Adipocyte (in vitro differentiated cells): ENCODE measurements around the gene SDC4.

Source experiments
- DNase-seq: peaks from one replicate; pipeline ENCODE4 v3.0.0-alpha.2; 2015; ENCODE audit warnings: low read depth
- H3K27me3 ChIP-seq: replicated peaks from 2 replicates; pipeline ENCODE4 v1.7.0; 2013; ENCODE audit warnings: mild to moderate bottlenecking, low read length, moderate library complexity; ENCODE audit not compliant: control insufficient read depth, insufficient read depth
- H3K36me3 ChIP-seq: 2 replicates; pipeline ENCODE4 v1.7.0; 2013; ENCODE audit warnings: low read length, mild to moderate bottlenecking, moderate library complexity; ENCODE audit not compliant: control insufficient read depth, insufficient read depth, severe bottlenecking
- H3K4me1 ChIP-seq: 2 replicates; pipeline ENCODE4 v1.7.0; 2013; ENCODE audit warnings: mild to moderate bottlenecking, low read length, moderate library complexity; ENCODE audit not compliant: control insufficient read depth, insufficient read depth
- H3K4me3 ChIP-seq: 2 replicates; pipeline ENCODE4 v1.7.0; 2013; ENCODE audit warnings: mild to moderate bottlenecking, low read length, moderate library complexity
- H3K9ac ChIP-seq: 2 replicates; pipeline ENCODE4 v1.7.0; 2013; ENCODE audit warnings: mild to moderate bottlenecking, low read length, moderate library complexity
- H3K9me3 ChIP-seq: 2 replicates; pipeline ENCODE4 v1.7.0; 2013; ENCODE audit warnings: mild to moderate bottlenecking, low read length, moderate library complexity; ENCODE audit not compliant: control insufficient read depth

Gene SDC4

DNA sequence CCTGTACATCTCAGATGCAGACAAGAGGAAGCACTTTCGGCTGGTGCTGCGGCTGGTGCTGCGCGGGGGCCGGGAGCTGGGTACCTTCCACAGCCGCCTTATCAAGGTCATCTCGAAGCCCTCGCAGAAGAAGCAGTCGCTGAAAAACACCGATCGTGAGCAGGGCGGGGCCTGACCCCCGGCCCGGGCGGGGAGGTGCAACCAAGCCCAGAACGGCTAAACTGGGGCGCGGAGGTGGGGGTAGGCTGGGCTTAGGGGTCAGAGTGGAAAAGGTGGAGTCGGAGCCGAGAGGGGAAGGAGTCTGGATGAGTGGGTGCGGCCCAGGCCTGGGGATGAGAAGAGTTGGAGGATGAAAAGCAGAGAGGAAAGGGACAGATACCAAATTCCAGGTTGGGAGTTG, 36.0 kb downstream of the SDC4 start:
- Histone ChIP-seq H3K9me3 (no peaks in the 10 kb centered on the region), H3K4me1 (no peaks in the 10 kb centered on the region), H3K4me3 (no peak overlapping the region), H3K9ac (no peak overlapping the region), H3K27me3 (peaks cover 54% of the 10 kb centered on the region), H3K36me3 (no peaks in the 10 kb centered on the region)
- DNase-seq = no peak

GRCh38 chr20:45311589-45312211, 36.5 kb downstream of the SDC4 start:
- no peaks in the 10 kb centered on the region for H3K4me1 ChIP-seq
- no peak overlapping the region for H3K9ac ChIP-seq
- no peaks in the 10 kb centered on the region for H3K36me3 ChIP-seq
- H3K9me3 ChIP-seq = no peaks in the 10 kb centered on the region
- DNase-seq = peak; percentile 76
- H3K4me3 ChIP-seq = no peak overlapping the region
- peaks cover 52% of the 10 kb centered on the region for H3K27me3 ChIP-seq

DNA sequence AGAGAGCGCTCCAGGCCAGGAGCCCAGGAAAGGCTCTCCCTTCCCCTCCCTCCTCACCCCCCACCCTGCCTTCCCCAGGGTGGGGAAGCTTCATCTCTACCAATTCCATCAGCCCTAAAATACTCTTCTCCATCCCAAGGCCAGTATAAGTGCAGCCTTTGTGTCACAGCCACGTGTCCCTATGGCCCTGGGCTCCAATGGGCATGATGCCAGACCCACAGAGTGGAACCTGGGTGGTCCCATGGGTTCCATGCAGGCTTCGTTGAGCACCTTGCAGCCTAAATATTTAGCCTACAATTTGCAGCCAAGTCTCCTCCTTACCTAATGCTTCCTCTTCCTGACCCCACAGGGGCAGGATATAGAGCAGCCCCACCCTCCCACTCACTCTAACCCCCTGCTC, 39.1 kb downstream of the SDC4 start:
- Histone ChIP-seq H3K9ac (no peak overlapping the region), H3K4me1 (no peaks in the 10 kb centered on the region), H3K36me3 (no peaks in the 10 kb centered on the region), H3K4me3 (no peak overlapping the region), H3K27me3 (peaks cover 59% of the 10 kb centered on the region), H3K9me3 (no peaks in the 10 kb centered on the region)
- no peak for DNase-seq

DNA sequence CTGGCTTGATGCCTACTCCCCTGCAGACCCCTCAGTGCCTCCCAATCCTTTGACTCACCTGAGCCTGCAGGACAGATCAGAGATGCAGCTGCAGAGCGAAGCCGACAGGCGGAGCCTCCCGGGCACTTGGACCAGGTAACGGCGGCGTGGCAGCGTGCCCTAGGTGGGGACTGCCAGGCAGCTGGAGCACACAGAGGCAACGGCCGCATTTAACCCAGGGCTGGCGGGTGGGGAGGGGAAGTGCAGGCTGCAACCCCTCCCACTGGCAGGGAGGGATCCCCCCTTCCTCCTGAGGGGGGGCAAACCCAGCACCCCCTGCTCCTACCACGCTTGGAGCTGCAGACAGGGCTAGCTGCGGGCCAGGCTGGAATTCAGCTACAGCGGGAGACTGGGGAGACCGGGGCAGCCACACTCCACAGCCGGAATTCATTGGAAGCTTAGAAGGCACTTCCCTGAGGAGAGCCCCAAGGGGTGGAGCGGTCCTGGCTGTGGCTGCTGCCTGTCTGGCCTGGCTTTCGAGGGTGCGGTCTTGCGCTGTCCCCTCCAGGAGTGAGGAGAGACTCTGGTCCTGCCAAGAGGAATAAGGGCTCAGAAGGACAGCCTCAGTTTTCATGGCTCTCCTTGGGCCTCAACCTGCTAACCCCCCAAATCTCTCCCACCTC, 40.0 kb downstream of the SDC4 start, which contains the start of gene MATN4:
MATN4 (minus strand) TSS at position 183 of the 662 bp plus-strand sequence. CDS start 2,717 bp downstream, outside the sequence.
- Histone ChIP-seq H3K36me3 (no peaks in the 10 kb centered on the region), H3K4me3 (no peak within 1 kb of the TSS), H3K9ac (no peak within 1 kb of the TSS), H3K27me3 (peaks cover 58% of the 10 kb centered on the region), H3K9me3 (no peaks in the 10 kb centered on the region), H3K4me1 (no peaks in the 10 kb centered on the region)
- no peak for DNase-seq

DNA sequence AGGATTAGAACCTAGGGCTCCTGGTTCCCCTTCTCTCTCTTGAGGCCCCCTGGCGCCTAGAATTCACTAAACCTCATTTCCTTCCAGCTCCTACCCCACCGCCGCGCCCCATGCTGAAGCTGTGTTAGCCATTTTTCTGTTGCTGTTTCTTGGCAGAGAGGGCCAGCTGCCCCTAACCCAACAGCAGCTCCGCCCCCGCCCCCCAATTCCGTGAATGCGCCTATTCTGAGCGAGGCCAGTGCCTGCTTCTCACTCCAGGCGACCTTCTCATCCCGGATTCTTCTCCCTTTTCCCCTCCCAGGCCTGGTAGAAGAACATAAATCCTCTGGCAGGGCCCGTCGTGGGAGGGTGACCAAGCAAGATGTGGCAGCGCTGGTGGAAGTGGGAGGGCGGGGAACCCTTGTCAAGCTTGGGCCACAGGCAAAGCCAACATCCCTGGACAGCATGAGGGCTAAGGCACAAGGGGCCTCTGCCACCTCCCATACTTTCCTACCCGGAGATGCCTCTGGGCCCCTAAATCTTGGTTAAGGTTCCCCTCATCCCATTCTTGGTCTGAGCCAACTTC, 41.1 kb downstream of the SDC4 start:
- Histone ChIP-seq H3K27me3 (peaks cover 53% of the 10 kb centered on the region), H3K36me3 (no peaks in the 10 kb centered on the region), H3K9me3 (no peaks in the 10 kb centered on the region), H3K9ac (no peak overlapping the region), H3K4me3 (no peak overlapping the region), H3K4me1 (no peaks in the 10 kb centered on the region)
- no peak for DNase-seq

GRCh38 chr20:45306431-45306982, 41.7 kb downstream of the SDC4 start, which contains the start of gene RBPJL:
TSS of gene RBPJL (plus strand) at chr20:45306840. CDS start at chr20:45306923, 83 bp downstream.
- Histone ChIP-seq H3K4me3 (no peak within 1 kb of the TSS), H3K9ac (no peak within 1 kb of the TSS), H3K4me1 (no peaks in the 10 kb centered on the region), H3K27me3 (peaks cover 49% of the 10 kb centered on the region), H3K9me3 (no peaks in the 10 kb centered on the region), H3K36me3 (no peaks in the 10 kb centered on the region)
- peak; percentile 52 for DNase-seq

GRCh38 chr20:45305262-45305661, 43.0 kb downstream of the SDC4 start:
- H3K4me1 ChIP-seq = no peaks in the 10 kb centered on the region
- H3K9me3 ChIP-seq = no peaks in the 10 kb centered on the region
- H3K27me3 ChIP-seq = peaks cover 42% of the 10 kb centered on the region
- no peaks in the 10 kb centered on the region for H3K36me3 ChIP-seq
- no peak overlapping the region for H3K4me3 ChIP-seq
- no peak for DNase-seq
- H3K9ac ChIP-seq = no peak overlapping the region

- H3K4me3 ChIP-seq = no peak overlapping the region
- no peaks in the 10 kb centered on the region for H3K4me1 ChIP-seq
- H3K36me3 ChIP-seq = no peaks in the 10 kb centered on the region
- no peaks in the 10 kb centered on the region for H3K9me3 ChIP-seq
- peaks cover 39% of the 10 kb centered on the region for H3K27me3 ChIP-seq
- DNase-seq = no peak
- H3K9ac ChIP-seq = no peak overlapping the region
Measured at GRCh38 chr20:45304464-45304999, 43.7 kb downstream of the SDC4 start.

DNA sequence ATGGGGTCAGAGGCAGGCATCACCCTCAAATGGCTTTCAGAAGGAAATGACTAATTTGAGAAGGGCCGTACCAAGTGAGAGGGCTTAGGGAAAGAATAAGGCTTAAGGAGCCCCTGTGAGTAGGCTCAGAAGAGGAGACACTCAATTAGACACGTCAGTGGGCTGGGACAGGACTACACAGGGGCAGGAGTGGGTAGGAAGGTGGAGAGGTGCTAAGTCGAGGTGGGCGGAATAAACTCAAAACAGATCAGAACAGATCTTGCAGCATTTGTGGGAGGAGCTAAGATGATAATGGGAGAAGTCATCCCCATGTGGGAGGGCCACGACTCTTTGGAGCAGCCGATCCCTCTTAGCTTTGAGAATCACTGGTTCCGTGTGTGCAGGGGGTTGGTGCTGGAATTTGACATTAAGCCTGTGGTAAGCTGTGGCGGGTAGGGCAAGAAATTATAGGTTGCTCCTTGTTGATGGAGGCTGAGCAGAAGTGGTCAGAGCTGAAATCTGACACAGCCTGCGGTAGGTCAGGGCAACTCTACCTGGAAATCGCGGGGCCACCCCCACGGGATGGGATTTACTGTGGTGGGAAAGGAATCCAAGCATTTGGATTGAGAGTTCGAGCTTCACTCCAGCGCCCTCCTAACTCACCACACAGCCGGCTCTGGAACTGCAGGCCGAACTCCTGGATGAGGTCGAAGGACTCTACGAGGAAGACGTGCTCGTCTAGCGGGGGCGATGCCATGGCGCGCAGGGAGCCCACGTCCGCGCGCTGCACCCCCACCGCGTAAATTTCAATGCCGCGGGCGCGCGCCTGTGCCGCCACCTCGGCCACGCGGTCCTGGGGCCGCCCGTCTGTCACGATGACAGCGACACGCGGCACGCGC, 44.4 kb downstream of the SDC4 start:
- no peaks in the 10 kb centered on the region for H3K36me3 ChIP-seq
- DNase-seq = no peak
- peaks cover 39% of the 10 kb centered on the region for H3K27me3 ChIP-seq
- no peaks in the 10 kb centered on the region for H3K4me1 ChIP-seq
- H3K4me3 ChIP-seq = no peak overlapping the region
- no peaks in the 10 kb centered on the region for H3K9me3 ChIP-seq
- no peak overlapping the region for H3K9ac ChIP-seq

GRCh38 chr20:45301824-45302271, 46.4 kb downstream of the SDC4 start:
- H3K9me3 ChIP-seq = no peaks in the 10 kb centered on the region
- no peak for DNase-seq

More at GRCh38 chr20:45301824-45302271, 46.4 kb downstream of the SDC4 start:
- no peaks in the 10 kb centered on the region for H3K36me3 ChIP-seq
- H3K9ac ChIP-seq = no peak overlapping the region
- peaks cover 31% of the 10 kb centered on the region for H3K27me3 ChIP-seq
- no peaks in the 10 kb centered on the region for H3K4me1 ChIP-seq
- H3K4me3 ChIP-seq = no peak overlapping the region
